Testis (tissue), 2 donors: ENCODE results near the gene EPHA4.

Experiments used
- CTCF ChIP-seq, 3 experiments: fragments of 450-650 bp in 2 of 3; fragments of 200-600 bp in 1 of 3; sonication (generic) in 1 of 3; IDR thresholded peaks; one replicate each; pipeline ENCODE4 v1.5.1; 2016 to 2019; ENCODE audit warnings: antibody characterized with exemption in 3 of 3, mild to moderate bottlenecking in 2 of 3, moderate library complexity in 1 of 3
- POLR2A ChIP-seq: fragments of 450-650 bp; IDR thresholded peaks from one replicate; pipeline ENCODE4 v1.6.1; 2017; ENCODE audit warnings: antibody characterized with exemption, mild to moderate bottlenecking, moderate library complexity

DNA sequence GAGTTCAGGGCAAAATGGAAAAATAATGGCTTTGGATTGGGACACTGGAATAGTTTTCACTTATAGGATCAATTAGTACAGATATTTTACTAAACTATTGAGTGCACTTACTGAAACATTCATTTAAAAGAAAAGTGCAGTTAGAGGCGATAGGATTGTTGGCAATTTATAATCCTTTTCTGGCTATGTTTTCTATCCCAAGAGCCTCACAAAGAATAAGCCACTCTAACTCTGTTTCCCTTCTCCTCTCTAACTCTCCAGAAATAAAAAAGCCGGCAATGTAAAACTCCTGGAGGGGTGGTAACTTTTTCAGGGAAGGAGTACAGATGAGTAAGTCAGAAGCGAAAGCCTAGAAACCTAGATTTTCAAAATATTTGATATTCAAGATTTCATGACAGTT lies 91.3 kb downstream of the EPHA4 start:
- no peak for TF ChIP-seq CTCF (IDR thresholded peaks at IDR 0.05)
- TF ChIP-seq POLR2A: no peak
